GDM1 (cell line): ENCODE results near the gene FAM180A.
"Not testable (repeated sequence)": the region's sequence is repeated elsewhere in the genome, so short reads cannot be mapped to it uniquely, and the experiment has no call there.

Experiments
- DNase-seq: peaks from one replicate; lab custom pipeline; 2025; lab: John Stamatoyannopoulos, UW

Gene FAM180A

GRCh38 chr7:135748770-135749169 lies at the start of gene FAM180A:
TSS of gene FAM180A (minus strand) at chr7:135748813. CDS start at chr7:135748580, 233 bp downstream.
- no peak for DNase-seq

DNA sequence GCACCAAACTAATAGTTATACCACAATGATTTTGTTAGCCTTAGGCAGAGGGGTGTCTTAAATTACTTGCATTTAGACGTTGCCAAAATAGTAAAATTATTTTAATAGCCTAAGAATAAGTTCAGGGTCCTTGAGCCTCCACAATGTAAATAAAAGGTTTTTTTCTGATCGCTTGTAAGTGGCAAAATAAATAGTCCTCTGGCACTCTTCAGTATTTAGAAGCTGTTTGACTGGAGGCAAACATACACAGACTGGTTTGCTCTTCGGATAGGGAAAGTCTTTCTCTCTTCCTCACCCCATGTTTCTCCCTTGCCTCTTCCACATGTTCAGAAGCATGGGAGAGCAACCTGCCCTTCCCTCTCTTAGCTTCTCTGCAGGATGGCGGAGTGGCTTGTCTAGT lies 49.5 kb upstream of the FAM180A start:
- no peak for DNase-seq

GRCh38 chr7:135795846-135796570 lies 47.4 kb upstream of the FAM180A start:
- no peak for DNase-seq

- DNase-seq: no peak
Observed at GRCh38 chr7:135793841-135794240, 45.2 kb upstream of the FAM180A start.

DNA sequence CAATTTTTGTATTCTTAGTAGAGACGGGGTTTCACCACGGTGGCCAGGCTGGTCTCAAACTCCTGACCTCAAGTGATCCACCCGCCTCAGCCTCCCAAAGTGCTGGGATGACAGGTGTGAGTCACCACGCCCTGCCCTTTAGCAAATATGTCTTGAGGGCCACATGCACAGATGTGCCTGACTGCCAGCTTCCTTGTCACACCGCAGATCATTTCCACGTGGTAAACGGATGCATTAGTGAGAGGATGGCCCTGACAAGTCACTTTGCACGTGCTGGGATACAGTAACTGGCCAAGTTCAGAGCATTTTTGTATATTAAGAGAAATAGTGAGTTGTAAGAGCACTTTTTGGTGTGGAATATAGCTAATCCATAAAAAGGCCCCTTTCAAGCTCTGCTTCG lies 44.3 kb upstream of the FAM180A start:
- no peak for DNase-seq

- no peak for DNase-seq
Observed at GRCh38 chr7:135792363-135792668, 43.7 kb upstream of the FAM180A start.

GRCh38 chr7:135791543-135792362 lies 43.1 kb upstream of the FAM180A start:
- no peak for DNase-seq

- no peak for DNase-seq
Observed at GRCh38 chr7:135790371-135790977, 41.9 kb upstream of the FAM180A start.

GRCh38 chr7:135789956-135790355 lies 41.3 kb upstream of the FAM180A start:
- DNase-seq: no peak

- no peak for DNase-seq
Observed at GRCh38 chr7:135789431-135789830, 40.8 kb upstream of the FAM180A start.

DNA sequence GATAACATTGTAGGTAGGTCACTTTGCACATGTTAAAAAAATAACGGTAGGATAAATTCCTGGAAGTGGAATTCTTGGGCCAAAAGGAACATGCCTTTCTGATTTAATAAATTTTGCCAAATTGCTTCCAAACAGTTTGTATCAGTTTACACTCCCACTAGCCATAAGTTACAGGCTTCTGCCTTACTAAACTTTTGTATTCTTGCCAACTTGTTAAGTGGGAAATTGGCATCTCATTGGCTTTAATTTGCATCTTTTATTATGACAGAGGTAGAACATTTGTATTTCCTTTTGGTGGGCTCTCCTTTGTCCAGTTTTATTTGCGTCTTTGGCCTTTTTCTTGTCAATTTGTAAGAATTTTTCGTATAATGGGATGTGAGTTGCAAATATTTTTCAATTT lies 38.3 kb upstream of the FAM180A start:
- no peak for DNase-seq

DNA sequence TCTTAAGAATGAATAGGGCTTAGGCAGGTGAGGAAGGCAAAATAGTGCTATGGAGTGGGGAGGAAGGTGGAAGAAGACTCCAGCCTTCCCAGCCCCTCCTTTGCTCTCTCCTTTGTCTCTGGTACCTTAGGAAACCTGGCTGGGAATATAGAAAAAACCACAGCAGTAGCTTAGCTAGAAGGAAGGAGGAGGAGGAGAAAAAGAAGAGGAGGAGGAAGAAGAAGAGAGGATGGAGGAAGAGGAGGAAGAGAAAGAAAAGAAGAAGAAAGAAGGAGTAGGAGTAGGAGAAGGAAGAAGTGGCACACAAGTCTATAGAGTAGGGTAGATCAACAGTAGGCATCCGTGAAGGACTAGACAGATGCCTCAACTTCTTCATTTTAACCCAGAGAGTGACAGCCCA lies 36.5 kb upstream of the FAM180A start:
- DNase-seq: no peak

DNA sequence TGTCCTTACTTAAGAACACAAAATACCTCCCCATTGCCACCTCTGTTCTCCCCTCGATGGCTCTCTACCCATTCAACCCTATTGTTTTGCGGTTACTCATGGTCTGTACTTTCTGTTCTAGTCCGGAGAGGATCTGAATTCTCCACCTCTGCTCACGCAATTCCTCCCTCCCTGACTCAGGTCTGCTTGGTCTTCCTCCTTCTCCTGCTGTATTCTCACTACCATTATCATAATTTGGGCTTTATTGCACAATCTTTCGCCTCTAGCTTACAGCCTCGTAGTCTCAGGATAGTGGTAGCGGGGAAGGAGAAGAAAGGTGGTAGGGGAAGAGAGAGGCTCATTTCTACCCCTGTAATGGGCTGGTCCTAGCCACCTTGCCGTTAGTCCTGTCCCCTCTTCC lies 35.4 kb upstream of the FAM180A start:
- no peak for DNase-seq

GRCh38 chr7:135782801-135783200 lies 34.2 kb upstream of the FAM180A start:
- DNase-seq: no peak

GRCh38 chr7:135782377-135782776 lies 33.8 kb upstream of the FAM180A start:
- DNase-seq: no peak

DNA sequence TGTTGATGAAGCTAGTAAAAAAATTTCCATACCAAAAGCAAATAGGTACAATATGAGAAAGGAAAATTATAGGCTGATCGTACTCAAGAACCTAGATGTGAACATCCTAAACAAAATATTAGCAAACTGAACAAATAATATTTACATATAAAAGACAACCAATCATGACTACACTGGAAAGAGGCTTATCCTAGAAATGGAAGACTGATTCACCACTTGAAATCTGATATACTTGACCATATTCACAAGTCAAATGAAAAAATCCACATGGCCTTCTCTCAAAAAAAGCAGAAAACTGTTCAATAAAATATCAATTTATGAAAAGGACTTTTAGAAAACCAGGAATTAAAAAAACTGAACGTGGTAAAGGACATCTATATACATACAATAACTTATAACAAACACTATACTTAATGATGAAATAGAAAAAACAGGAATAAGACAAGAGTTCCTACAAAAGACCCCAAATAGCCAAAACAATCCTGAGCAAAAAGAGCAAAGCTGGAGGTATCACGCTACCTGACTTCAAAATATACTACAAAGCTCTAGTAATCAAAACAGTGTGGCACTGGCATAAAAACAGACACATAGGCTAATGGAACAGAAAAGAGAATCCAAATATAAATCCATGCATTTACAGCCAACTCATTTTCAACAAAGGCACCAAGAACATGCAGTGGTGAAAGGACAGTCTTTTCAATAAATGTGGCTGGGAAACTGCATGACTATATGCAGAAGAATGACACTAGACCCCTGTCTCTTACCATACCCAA lies 29.2 kb upstream of the FAM180A start:
- no peak for DNase-seq

GRCh38 chr7:135775915-135776314 lies 27.3 kb upstream of the FAM180A start:
- not testable (repeated sequence) for DNase-seq

GRCh38 chr7:135775230-135775629 lies 26.6 kb upstream of the FAM180A start:
- no peak for DNase-seq

DNA sequence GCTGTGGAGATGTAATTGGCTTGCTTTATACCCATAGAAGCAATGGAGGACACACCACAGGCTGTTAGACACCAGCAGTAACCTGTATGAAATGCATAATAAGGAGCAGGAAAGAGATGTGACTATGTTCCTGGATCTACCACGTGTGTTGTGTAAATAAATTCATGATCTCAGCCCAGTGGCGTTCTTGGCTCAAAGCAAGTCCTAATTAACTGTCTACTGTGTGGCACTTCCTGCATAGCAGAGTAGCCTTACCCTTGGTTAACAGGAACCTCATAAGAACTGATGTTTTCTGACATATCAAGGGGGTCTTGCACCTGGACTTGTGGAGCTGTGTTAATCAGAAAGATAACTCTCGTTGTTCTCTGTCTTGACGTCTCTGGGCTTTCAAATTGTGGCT lies 25.7 kb upstream of the FAM180A start:
- DNase-seq: no peak

GRCh38 chr7:135773464-135773863 lies 24.9 kb upstream of the FAM180A start:
- no peak for DNase-seq

DNA sequence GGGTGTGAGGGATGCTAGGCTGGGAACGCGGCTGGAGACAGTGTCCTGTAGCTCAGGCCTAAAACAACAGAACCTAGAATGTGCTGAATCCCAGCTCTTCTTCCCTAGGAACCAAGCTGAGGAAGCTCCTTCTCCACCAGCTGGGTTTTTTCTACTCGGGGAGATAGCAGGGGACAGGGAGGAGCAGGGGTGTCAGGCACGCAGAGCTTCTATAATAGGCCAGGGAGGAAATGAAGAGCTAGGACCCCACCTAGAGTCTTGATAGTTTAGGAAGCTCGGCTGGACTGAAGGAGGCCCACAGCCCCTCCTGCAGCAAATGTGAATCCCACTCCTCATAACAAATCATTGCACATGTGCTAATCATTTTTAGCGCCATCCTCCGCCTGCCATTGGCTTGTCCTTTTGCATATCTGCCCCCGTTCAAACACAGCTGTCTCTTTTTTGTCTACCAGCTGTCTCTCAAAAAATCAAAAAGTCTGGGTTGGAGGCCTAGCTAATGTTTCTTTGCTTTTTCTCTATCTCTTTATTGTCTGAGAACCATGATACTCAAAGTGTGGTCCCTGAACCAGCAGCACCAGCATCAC lies 24.1 kb upstream of the FAM180A start:
- no peak for DNase-seq
